GM06990 (cell line): ENCODE data around the gene CLEC17A.

Source experiments
- DNase-seq: peaks from one replicate; pipeline ENCODE4 v3.0.0-alpha.2; 2011; ENCODE audit not compliant: insufficient read length; ENCODE audit errors: extremely low read depth
- H3K27me3 ChIP-seq: replicated peaks from 2 replicates; pipeline ENCODE4 v1.6.0; 2011; ENCODE audit warnings: low read length; ENCODE audit not compliant: control insufficient read depth, insufficient read depth
- H3K36me3 ChIP-seq: 2 replicates; pipeline ENCODE4 v1.5.1; 2011; ENCODE audit warnings: low read length; ENCODE audit not compliant: control insufficient read depth, insufficient read depth
- H3K4me3 ChIP-seq: replicated peaks from 2 replicates; pipeline ENCODE4 v1.5.1; 2011; ENCODE audit warnings: low read depth, mild to moderate bottlenecking, control low read depth, low read length
- TF ChIP-seq, protein P1 (sequence below): IDR thresholded peaks from 2 replicates; pipeline ENCODE4 v1.5.1; 2011; ENCODE audit warnings: low read length, control low read depth, mild to moderate bottlenecking, inconsistent platforms; ENCODE audit not compliant: insufficient read depth, poor library complexity, severe bottlenecking

Gene CLEC17A

DNA sequence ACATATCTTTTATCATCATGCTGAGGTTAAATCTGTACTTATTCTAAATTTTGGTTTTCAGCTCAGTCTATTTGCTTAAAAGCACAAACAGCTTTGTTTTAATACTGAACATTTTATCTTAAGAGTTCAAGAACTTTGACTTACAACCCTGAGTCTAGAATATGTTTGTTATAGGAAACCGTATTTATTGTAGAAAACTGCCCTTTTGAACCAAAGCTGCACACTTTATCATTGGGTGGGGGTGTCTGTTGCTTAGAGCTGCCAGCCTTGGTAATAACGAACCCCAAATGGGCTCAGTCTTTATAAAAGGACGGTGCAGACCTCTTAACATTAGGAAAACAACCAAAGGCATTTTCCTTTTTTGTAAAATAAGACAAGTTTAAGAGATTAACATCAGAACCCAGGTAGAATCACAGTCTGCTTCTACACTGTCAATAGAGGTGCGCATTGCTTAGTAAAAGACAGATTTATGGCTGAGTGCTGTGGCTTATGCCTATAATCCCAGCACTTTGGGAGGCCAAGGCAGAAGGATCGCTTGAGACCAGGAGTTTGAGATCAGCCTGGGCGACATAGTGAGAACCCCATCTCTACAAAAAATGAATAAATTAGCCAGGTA, 77.1 kb downstream of the CLEC17A start:
- no peak for DNase-seq
- no peak overlapping the region for H3K4me3 ChIP-seq
- H3K36me3 ChIP-seq: no peaks in the 10 kb centered on the region
- H3K27me3 ChIP-seq: no peaks in the 10 kb centered on the region
- TF ChIP-seq, protein P1, sequence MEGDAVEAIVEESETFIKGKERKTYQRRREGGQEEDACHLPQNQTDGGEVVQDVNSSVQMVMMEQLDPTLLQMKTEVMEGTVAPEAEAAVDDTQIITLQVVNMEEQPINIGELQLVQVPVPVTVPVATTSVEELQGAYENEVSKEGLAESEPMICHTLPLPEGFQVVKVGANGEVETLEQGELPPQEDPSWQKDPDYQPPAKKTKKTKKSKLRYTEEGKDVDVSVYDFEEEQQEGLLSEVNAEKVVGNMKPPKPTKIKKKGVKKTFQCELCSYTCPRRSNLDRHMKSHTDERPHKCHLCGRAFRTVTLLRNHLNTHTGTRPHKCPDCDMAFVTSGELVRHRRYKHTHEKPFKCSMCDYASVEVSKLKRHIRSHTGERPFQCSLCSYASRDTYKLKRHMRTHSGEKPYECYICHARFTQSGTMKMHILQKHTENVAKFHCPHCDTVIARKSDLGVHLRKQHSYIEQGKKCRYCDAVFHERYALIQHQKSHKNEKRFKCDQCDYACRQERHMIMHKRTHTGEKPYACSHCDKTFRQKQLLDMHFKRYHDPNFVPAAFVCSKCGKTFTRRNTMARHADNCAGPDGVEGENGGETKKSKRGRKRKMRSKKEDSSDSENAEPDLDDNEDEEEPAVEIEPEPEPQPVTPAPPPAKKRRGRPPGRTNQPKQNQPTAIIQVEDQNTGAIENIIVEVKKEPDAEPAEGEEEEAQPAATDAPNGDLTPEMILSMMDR: no peak

GRCh38 chr19:14661372-14661924, 78.6 kb downstream of the CLEC17A start:
- Histone ChIP-seq H3K4me3 (no peak overlapping the region), H3K27me3 (no peaks in the 10 kb centered on the region), H3K36me3 (no peaks in the 10 kb centered on the region)
- TF ChIP-seq, protein P1: no peak
- no peak for DNase-seq
